GM19099 (cell line): ENCODE measurements around the gene RUNDC3A.

Source experiments
- POLR2A ChIP-seq: IDR thresholded peaks from 3 replicates; pipeline ENCODE4 v1.6.1; 2011; ENCODE audit warnings: low read depth; ENCODE audit not compliant: insufficient read length; ENCODE audit errors: extremely low read depth

Gene RUNDC3A

DNA sequence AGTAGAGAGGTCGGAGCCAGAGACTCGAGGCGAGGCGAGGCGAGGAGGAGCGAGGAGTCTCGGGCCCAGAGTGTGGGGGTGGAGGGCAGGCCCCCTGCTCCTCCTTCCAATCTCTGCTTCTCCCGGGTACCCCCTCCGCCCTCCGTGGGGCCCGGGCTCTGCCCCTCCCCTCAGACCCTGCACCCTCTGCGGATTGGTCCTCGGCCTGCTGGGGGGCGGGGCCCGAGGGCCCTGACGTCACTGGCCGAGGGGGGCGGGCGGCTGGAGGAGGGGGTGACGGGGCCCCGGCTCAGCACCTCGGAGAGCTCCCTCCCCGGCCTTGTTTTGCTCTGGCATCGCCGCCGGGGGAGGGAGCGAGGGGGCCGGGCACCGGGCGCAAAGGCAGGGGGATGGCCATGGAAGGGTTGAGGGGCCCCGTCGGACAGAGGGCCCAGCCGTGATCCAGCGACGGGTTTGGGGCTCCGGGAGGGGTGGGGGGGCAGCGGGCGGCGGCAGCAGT is at the start of gene RUNDC3A:
Gene RUNDC3A (plus strand): TSS at position 282 of the 499 bp plus-strand sequence. CDS start 232 bp downstream, outside the sequence.
- no peak for TF ChIP-seq POLR2A

DNA sequence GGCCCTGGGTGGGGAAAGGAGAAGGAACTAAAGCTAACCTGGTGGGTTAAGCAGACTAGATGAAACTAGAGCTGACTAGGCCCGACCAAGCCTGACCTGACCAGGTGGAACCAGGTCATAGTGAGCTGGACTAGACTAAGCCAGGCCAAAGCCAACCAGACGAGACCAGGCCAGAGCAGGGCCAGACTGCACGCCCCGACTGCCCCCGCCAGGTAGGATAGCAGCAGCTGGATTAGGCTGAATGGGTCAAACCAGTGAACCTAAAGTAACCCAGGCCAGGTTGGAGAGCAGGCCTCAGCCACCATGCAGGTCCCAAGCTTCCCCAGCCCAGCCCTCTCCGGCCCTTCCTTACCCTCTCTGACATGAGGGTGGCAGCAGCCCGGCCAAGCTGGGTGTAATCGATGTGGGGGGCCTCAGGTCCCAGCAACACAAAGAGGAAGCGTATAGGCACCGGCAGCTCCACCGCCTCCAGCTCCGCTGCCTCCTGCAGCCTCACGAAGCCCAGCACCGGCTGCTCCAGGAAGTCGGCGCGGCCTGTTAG is 49.5 kb upstream of the RUNDC3A start:
- no peak for TF ChIP-seq POLR2A

DNA sequence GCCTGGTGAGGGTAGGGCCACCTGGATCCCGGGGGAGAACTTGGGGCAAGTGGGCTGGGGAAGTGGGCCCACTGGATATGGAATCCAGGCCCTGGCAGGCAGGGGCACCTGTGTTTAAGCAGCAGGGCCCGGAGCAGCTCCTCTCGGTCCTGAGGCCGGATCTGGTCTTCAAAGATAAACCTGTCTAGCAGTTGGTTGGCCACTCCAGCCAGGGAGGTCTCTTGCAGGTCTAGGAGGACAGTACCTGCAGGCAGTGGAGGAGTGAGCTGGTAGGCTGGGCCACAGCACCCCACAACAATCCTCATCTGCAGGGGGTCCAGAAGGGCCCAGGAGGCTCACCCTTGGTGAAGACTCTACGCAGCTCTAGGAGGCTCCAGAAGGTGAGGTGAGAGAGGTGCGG is 48.1 kb upstream of the RUNDC3A start:
- TF ChIP-seq POLR2A: no peak

DNA sequence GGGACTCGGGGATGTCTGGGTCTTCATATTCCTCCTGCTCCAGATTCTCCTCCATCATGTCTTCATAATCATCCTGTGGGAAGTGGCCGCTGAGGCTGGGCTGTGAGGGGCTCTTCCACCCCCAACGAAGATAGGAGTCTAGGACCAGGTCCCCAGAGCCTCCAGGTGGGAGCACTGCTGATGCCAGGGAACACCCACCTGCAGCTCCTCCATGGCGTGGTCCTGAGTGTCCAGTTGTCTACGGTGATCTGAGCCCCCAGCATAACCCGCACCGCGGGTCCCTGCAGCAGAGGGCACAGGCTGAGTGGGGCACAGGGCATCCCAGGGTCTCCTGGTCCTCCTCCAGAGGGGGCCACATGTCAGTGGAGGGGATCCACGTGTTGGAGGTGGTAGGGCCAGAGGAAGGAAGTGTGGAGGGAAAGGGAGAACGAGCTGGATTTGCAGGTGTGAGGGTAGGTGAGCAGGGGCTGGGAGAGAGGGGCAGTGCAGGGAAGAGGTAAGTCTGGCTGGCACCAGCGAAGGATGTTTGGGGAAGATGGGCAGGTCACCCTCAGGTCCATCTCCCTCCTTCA is 45.7 kb upstream of the RUNDC3A start:
- no peak for TF ChIP-seq POLR2A

DNA sequence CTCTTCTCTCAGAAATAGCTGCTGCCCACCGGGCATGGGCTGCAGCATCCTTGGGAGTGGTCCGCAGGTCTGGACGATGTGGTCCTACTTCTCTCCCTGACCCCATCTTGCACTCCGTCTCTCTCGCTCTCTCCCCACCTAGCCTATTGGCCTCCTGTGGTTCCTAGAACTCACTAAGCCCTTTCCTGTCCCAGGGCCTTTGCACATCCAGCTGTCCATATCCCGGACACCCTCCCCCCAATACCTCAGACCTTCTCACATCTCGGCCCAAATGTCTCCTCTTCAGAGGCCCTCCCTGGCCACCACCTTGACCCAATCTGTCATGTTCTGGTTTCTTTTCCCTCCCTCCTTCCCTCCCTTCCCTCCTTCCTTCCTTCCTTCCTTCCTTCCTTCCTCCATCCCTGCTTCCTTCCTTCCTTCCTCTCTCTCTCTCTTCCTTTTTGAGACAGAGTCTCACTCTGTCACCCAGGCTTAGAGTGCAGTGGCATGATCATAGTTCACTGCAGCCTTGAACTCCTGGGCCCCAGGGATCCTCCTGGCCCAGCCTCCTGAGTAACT is 45.0 kb upstream of the RUNDC3A start:
- TF ChIP-seq POLR2A: no peak

DNA sequence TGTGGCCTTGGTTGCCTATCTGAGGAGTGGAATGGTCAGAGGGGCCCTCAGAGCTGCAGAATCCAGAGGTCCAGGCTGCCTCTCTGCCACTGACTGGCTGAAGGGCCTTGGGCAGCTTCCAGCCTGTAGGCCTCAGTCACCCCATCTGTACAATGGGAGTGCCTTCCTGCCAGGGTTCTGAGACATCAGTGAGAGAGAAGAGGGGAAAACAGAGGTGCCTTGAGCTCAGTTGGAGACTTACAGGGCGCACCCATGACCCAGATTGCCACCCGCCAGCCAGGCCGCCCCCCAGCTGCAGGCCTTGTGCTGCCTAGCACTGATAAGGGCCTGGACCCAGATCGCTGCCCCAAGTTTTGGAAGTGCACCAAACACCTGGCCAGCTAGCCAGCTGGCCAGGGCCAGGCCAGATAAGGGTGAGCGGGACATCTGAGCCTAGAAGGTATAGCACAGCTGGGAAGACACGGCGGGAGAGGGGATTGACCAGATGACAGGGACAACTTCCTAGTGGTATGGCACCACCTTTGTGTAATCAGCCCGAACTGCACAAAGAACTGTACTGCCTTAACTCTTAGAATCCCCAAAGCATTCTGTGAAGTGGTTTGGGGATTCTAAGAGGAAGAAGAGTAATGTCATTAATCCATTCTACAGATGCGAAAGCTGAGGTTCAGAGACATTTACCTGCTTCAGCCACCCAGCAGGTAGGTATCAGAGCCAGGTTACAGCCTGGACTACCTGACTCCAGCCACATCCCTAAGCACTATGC is 41.8 kb upstream of the RUNDC3A start:
- no peak for TF ChIP-seq POLR2A

DNA sequence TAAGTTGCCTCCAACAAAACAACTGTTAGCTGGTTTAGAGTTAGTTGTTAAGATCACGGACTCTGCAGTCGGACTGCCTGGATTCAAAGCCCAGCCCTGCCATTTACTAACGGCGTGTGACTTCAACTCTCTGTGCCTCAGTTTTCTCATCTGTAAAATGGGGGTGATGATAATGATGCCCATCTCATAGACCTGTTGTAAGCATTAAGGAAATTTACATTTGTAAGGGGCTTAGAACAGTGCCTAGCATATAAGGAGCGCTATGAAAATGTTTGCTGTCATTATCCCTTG is 41.3 kb upstream of the RUNDC3A start:
- no peak for TF ChIP-seq POLR2A

DNA sequence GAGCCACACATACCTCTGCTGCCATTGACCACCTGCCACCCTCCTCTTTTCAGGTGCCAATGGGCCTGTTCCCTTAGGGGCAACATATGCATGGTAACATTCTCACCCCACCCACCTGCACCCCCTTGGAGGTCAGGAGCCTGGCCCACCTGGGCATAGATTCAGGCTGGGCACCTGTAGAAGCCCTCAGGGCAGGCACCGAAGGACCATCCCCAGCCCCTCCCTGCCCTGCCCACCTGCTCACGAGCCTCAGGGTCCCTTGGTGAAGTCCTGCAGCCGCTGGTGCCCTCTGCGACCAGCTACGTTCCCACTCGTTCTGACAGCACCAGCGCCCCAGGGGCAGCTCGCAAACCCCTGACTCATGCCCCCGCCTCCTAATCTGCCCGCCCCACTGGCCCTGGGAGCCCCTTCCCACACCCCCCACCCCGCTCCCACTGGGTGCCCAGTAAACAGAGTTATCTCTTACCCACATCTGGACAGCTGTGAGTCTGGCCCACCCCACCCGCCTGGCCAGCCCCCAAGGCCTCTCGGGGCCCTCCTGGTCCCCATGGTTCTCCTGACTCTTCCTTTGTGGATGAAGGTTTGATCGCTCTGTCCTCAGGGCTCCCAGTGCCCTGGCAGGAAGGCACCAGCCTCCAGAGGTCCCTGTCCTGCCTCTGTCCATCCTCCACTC is 40.4 kb upstream of the RUNDC3A start, which contains the start of gene SLC4A1:
Gene SLC4A1 (minus strand): TSS at position 318 of the 673 bp plus-strand sequence. CDS start 5,269 bp downstream, outside the sequence.
- TF ChIP-seq POLR2A: no peak

DNA sequence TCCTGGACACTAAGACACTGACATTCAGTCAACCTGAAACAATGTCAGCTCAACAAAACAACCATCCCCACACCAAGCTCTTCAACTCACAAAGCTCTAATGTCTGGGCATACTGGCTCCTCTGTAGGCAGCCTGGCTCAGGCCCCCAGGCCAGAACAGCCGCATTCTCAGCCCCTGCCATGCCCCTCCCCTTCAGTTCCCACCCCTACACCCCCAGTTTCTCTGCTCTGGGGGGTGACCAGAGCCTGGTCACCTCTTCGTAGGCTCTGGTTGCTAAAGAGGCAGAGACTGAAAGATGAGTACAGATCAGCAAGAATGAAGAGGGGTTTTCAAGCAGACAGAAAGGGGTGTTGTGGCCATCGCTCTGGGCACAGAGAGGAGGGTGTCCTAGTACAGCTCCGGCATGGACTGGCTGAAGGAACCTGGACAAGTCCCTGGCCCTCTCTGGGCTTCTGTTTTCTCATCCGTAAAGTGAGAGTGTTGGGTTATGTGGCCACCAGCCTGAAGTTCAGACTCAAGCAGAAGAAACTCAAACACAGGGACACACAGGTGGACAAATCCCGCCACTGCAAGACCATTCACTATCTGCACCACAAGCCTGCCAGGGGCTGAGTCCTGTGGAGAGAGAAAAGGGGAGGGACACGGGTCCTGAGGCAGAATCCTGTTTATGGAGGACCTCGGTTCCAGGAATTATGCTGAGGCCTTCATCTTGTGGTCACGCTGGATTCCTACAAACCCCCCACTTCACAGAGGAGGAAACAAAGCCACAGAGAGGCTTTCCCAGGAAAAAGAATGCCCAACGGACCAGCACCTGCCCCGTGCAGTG is 39.5 kb upstream of the RUNDC3A start:
- TF ChIP-seq POLR2A: no peak

DNA sequence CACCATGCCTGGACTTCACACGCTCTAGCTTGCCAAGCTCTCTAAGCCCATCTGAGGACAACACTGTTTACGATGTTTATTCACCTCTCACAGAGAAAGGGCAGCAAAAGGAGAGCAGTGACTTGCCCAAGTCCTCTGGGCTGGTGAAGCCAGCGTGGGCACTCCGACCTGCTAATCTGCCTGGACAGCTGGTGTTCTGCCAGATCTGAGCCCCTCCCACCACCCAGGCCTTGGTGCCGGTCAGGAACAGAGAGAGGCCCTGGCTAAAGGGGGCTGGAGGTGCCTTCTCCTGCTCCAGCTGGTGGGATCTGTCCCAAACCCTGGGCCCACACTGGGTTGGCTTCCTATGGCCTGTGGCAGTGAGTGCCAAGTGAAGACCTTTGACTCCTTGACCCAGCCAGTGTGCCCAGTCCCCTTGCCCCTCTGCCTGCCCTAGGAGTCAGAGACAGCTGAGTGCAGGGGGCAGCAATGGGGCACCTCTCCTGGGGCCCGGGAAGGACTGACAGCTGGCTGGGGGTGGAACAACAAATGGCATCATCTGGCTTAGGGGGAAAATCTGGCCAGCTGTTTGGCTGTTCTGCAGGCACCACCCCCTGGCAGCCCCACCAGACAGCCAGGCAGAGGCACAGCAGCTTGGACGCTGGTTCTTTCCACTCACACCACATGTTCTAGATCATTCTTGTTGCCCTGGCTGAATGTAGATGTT is 38.7 kb upstream of the RUNDC3A start:
- TF ChIP-seq POLR2A: no peak

DNA sequence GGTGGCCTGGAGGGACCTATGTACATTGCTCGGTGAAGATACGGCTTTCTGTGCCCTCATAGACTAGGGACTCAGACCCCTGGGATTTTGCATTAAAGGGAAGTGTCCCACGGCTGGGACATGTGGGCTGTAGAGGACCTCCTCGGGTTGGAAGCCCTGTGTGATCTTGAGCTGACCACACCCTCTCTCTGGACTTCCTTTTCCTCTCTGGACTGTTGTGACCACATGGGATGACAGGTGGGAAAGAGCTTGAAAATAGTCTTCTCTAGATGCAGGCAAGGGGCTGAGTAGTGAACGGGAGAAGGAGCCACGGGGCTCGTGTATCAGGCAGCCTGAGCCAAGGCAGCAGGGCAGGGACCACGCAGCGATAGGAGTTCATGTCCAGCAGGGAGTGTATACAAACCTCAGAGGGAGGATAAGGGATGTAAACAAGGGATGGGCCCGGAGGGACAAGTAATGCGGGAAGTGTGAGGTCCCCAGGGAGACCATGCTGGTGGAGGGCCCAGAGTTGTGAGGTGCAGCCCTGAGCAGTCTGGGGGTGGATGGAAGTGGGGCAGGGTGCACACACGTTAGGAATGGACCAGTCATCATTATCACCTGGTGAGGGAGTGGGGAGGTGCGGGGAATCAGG is 36.0 kb upstream of the RUNDC3A start:
- TF ChIP-seq POLR2A: no peak

DNA sequence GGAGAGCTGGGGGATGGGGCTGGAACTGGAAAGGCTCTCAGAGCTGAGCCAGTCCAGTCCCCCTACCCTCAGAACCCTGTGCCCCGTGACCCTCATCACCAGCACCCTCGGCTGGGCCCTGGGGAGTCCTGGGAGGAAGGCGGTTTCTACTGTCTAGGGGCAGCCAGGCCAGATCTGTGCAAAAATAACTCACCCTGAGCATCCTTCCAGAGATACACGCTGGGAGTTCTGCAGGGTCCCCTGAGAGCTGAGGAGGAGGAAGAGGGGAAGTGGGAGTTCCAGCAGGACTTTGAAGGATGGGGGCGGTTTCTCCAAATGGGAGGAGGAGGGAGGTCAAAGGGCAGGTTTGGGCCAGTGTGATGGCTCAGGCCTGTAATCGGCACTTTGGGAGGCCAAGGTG is 35.4 kb upstream of the RUNDC3A start:
- no peak for TF ChIP-seq POLR2A

DNA sequence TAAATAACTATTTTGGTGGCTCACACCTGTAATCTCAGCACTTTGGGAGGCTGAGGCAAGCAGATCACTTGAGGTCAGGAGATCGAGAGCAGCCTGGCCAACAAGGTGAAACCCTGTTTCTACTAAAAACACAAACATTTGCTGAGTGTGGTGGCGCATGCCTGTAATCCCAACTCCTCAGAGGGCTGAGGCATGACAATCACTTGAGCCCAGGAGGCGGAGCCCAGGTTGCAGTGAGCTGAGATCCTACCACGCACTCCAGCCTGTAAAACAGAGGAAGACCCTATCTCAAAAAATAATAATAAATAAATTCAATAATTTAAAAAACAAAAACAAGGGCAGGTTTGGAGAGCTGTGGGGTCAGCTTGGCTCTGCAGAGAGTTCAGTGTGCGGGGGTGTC is 34.8 kb upstream of the RUNDC3A start:
- TF ChIP-seq POLR2A: no peak
